GM19351 (cell line): ENCODE measurements around the gene PAX2.

Experiments used
- ATAC-seq: cut with Tn5 transposase; IDR thresholded peaks from one replicate; pipeline ENCODE4 v1.9.1; 2021; ENCODE audit warnings: mild to moderate bottlenecking, moderate library complexity; ENCODE audit not compliant: unreplicated experiment

PAX2 gene

DNA sequence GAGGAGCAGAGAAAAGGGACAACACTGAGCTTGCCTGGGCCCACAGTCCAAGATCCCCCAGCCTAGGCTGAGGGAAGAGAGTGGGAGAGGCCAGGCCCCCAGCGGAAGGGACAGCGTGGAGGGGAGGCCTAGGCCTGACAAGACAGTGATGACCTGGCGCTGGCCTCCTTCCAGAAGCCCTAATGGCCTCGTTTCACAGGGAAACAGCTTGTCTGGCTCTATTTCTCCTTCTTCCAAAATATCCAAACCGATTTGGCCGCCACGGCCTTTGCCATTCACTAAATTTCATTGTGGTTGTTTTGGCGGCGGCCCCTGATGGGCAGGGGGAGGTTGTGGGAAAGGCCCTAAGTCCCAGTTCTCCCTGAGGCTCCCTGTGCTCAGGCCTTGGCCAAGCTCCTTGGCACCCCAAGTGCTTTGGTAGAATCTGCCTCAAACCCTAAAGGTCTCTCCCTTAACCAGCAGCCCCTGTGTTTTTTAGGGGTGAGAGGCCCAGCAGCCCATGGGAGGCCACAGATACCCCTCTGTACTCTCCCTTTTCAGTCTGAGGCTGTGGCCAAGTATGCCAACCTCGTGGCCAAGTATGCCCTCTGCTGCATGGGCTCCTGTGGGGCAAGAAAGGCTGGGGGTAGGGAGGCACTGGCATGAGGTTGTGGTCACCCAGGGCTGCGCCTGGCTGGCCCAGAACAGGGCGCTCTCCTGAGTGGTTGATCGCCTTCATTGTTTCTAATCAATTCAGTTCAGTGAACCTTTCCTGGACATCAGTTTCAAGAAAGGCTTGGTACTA, 37.3 kb downstream of the PAX2 start:
- ATAC-seq: no peak

DNA sequence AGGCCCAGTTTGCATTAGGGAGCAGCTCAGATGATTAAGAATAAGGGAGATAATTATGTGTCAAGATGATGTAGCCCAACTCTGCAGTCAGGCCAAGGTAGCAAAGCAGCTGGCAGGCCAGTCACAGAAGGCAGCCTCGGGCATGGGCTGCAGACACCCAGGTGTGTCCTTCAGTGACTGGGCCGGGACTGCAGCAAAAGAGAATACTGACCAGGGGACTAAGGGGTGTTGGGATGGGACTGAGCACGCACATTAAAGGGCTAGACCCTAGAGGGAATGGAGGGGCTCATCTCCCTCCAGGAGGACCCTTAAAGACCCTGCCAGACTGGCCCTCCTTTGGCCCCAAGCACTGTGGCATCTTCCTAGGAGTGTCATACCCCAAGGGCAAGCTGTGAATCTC, 38.7 kb downstream of the PAX2 start:
- no peak for ATAC-seq

DNA sequence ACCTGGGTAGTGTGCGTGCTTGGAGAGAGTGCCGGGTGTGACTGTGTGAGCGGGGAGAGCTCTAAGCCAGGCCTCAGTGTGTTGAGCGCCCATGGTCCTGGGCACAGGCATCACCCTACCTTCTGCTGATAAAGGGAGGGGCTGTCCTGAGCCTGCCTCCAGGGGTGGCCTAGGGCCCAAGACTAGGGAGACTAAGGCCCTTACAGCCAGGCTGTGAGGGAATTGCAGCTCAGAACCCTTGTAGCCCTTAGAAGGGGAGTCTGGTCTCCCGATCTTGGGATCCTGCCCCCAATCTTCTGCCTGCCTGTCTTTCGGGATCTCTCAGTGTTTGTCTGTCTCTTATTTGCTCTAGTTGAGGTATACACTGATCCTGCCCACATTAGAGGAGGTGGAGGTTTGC, 41.2 kb downstream of the PAX2 start:
- ATAC-seq: no peak

DNA sequence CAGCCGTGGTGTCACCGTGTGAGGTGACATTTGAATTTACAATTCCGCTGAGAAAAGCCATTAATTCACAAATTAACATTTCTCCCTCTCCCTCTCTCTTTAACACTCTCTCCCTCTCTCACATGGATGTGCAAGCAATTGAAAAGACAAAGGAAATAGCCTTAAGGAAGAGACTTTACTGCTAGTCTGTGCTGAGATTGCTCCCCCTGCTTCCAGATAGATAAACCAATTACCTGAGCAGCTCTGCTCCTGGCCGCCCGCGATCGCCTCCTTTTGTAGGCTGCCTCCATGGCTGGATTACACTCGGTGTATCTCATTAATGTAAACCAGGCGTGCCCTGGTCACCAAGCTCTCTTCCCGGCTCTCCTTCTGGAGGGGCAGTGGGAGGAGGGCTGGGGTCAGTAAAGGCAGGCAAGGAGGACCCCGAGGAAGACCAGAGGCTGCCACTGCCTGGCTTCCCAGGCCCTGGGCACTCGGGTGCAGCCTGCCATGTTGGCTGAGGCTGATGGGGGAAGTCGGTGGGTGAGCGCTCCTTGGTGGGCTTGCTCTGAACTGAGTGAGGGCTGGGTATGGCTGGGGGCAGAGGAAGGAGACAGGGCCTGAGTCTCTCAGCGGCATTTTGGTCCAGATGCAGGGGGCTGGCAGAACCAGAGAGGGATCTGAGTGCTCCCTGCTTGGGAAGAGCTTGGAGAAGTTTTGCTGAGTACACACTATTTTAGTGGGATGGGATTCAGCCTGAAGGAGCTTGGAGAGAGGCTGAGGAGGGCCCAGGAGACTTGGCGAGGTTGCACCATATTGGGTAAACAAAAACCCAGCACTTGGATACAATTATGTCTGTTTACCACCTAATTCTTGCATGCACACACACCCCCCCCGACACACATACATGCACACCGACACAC, 42.9 kb downstream of the PAX2 start:
- ATAC-seq: no peak

DNA sequence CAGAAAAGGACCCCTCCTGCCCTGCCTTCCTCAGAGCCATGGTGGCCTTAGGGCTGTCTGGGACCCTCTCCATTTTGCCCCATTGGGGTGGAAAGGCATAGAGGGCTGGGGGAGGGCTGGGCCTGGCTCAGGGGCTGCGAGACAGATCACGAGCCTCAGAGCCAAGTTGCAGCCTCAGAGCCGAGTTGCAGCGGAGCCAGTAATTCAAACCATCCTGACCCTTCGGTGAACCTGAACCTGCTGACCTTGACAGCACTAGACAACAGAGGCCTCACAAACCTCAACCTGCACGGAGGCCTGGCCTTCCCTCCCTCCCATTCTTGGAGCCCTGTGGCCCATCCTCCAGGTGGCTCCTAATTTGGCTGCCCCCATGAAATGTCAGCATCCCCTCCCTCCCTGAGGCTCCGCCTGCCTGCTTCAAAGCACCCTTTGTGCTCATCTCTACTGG, 45.4 kb downstream of the PAX2 start:
- ATAC-seq: no peak

DNA sequence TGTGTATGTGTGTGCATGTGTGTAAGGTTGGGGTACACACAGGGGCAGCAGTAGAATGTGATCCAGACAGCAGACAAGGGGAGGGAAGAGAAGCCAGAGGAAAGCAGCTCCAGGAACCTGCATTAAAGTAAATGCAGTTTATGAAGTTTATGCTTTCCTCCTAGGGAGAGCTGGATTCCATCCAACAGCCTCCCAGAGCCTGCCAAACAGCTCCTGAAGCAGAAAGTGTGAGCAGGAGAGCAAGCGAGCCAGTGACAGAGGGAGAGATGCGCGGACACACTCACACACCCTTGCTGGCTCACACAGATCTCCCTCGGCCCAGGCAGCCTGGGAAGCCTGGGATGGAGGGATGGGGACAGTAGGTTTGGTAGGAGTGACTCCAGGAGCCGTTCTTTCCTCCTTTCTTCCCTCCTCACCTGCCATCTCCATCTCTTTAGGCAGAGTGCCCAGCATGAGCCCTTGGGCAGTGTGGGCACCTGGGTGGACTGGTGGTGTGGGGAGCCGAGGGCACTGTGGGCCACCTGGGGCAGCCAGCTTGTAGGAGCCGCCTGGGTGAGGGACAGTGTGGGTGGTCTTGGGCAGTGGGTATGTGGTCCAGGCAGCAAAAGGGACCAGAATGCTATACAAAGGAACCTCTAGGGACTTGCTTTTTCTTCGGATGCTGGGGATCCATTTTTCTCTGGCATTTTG, 46.1 kb downstream of the PAX2 start:
- no peak for ATAC-seq

DNA sequence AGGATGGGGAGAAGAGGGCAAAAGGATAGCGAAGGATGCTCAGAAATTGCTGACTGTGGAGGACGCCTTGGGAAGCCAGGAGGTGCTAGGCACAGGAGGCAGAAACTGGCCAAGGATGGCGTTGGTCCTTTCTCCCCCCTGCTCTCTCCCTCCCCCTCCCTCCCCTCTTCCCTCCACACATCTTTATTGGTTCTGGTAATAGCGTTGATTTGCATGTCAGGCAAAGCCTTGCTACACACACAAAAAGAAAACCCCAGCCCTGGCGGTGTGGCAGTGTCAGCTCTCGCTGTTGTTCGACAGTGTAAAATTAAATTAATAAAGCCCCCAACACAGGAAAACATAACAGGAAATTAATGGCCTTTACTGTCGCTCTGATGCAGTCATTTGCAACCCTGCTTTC, 47.2 kb downstream of the PAX2 start:
- no peak for ATAC-seq

DNA sequence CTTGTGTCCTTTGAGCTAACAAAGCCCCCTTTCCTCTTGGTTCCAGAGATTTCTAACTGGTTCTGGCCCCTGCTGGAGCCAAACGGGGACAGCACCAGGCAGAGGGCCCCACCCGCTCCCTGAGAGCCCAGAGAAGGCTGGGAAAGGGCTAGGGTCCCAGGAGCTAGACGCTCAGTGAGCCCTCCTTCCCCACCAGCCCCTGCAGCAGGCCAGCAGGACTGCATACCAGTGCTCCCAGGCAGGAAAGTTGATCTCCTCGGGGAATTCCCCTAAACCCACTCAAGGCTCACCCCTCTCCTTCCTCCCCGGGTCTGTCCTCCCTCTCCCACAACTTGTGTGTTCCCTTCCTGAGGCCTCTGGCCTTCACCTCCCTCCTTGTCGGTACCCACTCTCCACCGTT, 47.7 kb downstream of the PAX2 start:
- ATAC-seq: no peak

DNA sequence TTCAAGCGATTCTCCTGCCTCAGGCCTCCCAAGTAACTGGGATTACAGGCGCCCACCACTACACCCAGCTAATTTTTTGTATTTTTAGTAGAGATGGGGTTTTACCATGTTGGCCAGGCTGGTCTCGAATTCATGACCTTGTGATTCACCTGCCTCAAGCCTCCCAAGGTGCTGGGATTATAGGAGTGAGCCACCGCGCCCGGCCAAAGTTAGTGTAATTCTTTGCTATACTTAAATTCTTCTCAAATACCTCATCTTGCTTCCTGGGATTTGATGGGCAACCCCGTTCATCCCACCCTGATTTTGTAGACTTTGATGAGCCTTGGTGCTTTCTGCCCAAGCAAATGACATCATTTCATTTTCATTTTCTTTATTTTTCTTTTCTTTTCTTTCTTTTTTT, 54.5 kb downstream of the PAX2 start:
- ATAC-seq: no peak

DNA sequence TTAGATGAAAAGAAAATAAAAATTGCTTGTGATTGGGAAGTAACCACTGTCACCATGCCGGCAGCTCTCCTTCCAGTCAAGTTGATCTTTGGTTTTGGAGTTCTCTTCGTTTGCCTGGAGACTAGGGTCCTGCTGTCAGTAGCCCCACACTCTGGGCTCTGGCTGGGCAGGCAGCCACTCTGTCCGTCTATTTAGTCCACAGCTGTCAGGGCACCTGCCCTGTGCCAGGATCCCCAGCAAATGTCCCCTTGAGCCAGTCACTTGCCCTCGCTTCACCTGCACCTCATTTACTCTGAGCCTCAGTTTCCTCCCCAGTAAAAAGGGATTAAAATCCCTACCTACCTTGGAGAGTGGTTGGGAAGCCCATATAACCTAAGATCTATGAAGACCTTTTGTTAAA, 55.5 kb downstream of the PAX2 start:
- ATAC-seq: no peak

DNA sequence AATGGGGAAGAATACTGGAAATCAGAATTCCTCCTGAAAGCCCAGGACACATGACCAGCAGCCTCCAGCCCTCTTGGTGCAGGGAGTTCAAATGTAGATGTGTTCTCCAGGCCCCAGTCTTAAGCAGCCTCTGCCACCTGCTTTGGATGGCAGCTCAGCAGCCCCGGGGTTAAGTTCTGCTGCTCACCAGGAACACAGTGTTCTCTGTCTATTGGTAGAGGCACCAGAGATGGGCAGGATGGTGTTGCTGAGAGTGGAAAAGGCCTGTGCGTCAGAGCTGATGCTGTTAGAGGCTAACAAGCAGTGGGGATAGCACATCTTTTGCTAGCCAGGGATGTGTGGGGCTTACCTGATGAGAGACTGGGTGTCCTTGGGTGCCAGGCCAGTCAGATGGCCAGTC, 56.8 kb downstream of the PAX2 start:
- no peak for ATAC-seq

DNA sequence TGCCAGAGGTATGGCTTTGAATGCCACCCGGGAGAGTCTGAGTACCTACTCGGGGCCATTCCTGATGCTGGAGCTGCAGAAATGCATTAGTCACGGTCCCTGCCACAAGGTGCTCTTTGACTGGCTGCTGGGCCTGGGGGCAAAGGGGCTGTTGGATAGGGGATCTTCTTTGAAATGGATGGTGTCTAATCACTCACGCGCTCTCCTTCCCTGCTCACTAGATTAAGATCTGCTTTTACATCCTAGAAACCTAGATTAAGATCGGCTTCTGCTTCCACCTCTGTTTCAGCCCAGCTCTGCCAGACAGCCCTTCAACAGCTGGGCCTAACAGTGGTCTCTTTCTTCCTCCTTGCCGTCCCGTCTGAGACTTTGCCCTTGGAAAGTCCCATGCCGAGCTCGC, 57.2 kb downstream of the PAX2 start:
- ATAC-seq: no peak

DNA sequence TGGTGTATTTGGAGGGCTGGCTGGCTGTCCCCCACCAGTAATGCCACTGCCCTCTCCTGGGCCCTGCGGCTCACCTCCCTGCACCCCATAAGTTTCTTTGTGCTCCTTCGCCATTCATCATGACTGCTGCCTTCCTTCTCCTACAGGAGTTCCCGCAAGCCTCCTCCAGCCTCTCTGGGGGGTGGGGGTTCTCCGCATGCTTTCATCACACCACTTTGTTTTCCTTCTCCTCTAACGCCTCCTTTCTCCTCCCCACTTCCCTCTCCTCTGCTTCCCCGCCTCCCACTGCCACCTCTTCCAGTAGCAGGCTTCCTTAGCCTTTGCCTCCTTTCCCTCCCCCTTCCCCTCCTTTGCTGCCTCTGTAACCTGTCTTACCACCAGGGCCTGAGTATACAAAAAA, 58.1 kb downstream of the PAX2 start:
- ATAC-seq: no peak

DNA sequence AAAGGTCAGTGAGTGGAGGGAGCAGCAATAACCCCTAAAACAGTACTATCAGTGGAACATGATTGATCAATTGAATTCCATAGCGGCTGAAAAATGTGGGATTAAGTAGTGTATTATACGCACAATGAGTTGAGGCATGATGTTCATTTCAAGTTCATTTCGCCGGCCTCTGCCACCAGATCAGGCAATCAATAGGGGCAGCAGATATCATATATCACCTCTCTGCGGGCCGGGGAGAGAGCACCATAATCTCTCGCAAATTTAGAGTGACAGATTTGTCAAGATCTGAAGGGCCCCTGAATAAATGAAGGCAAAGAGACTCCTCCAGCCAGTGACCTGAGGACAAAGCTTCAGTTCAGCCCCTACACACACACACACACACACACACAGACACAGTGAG, 58.5 kb downstream of the PAX2 start:
- no peak for ATAC-seq

DNA sequence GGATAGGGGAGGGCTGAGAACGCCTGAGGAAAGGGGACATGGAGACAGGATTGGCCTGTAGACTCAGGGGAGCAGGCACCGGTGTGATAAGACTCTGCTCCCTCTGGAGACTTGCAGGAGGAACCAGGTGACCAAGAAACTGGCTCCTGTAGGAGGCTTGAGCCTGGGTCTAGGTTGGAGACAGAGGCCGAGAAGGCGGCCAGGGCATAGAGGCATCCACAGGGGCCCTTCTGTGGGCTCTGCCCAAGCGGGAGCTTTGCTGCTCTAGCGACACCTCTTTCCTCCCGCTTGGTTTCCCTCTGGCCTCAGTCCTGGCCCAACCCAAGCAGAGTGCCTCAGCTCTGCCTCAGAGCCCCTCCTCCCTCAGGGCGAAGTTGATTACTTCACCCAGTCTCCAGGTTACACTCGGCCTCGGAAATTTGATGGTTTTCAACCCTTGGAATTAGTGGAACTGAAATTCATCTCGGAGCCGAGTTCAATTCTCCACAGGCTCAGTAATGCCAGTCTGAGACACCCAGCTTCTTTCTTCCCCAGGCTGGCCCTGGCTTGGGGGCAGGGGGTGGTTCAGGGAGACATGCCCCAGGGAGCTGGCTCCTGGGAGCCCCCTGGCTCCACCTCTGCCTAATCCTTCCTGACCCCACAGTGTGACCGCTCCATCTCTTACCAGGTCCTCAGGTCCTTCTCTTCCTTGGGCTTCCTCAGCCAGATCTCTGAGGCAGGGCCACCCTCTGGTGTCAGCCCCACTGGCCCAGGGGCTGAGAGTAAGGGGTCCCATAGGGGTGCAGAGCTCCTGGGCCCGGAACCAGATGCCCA, 60.4 kb downstream of the PAX2 start:
- ATAC-seq: no peak

DNA sequence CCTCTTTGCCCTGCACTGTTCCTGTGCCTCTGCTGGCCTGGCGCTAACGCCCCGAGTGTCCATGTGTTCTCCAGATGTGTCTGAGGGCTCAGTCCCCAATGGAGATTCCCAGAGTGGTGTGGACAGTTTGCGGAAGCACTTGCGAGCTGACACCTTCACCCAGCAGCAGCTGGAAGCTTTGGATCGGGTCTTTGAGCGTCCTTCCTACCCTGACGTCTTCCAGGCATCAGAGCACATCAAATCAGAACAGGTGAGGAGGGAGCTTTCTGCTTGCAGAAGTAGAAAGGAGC, 60.9 kb downstream of the PAX2 start:
- no peak for ATAC-seq

DNA sequence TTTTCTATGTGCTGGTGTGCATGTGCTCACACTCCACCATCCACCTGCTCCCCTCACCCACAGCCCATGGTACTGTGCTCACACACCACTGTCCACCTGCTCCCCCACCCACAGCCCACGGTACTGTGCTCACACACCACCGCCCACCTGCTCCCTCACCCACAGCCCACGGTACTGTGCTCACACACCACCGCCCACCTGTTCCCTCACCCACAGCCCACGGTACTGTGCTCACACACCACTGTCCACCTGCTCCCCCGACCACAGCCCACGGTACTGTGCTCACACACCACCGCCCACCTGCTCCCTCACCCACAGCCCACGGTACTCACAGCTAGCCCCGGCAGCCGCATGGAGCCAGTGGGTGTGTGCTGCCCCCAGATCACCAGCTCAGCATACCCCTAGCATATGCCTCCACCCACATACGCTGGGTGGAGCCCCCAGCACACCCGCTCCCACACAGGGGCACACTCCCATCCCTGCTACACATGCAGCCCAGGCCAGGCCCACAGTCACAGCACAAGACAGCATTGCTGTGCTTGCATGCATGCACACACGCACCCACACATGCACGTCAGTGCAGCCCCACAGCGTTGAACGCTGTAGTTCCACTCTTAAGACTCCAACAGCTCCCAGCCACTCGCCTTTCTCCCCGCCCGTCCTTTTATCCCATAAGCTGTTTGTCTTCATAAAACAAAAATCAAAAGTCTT, 62.0 kb downstream of the PAX2 start:
- no peak for ATAC-seq

DNA sequence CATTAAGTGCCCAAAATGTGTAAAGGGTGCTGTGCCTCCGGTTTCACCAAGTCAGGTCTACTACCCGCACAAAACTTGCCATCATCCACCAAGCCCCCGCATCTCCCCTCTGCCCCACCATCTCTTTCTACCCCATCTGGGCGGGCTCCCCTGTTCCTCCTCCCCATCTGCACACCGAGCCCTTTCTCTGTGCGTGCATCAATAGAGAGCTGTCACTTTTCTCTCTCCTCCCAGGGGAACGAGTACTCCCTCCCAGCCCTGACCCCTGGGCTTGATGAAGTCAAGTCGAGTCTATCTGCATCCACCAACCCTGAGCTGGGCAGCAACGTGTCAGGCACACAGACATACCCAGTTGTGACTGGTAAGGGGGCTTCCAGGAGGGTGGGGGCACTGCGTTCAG, 63.5 kb downstream of the PAX2 start:
- ATAC-seq: no peak

DNA sequence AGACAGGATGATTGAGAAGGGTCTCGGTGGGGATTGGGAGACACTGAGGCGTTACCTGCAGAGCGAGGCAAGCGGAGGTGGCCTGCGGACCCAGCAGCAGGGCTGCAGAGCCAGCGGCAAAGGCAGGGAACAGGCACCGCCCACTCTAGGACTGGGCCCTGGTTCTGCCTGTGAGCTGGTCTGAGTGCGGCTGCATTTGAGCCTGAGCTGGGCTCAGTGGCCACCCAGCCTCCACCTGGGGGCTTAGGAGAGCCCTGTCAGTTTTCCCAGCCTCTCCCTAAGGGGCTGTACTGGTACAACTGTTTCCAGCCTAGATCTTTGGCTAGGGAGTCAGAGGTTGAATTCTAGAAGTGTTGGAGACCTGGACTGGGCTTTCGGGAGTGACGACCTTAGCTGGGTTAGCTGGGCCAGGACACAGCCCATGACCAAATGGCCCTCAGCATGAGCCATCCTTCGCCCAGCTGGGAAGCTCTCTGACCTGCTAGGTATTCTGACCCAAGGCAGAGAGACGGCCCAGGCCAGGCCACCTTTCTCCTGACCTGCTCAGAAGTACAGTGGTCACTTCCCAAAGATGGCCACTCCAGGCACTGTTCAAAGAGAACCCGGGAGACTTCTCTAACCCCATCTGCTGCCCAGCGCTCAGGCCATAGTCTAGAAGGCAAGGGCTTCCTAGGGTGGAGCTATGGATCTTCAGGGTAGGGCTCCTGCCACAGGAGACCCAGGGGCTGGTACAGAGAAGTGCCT, 64.9 kb downstream of the PAX2 start:
- no peak for ATAC-seq

DNA sequence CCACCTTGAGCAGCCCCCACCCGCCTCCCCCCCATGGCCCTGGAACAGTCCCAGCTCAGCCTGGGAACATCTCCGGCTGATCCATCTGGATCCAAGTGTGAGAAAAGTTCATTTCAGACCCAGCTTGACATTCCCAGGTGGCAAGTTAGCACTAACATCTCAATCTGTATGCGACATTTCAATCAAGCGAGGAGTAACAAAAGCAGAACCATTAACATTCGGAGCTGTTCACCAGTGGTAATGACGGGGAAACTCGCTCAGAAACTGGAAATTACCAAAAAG, 65.4 kb downstream of the PAX2 start:
- no peak for ATAC-seq
